Measurements from ENCODE around the gene PRRC1. TPM values are rescaled to one million over a fixed set of nuclear protein-coding genes. Genes with fewer than 3 reads are reported as not detected.

PRRC1 gene
- total RNA-seq, 2 donors from 2014 or later: 25.1 to 29.1 TPM

- 69 to 77% methylated on average over 9 of the region's 9 CpGs for WGBS, 2 donors
- H3K36me3 ChIP-seq (replicated peaks in 1 of 2; ENCODE audit: insufficient read depth in 1 of 2, low read depth in 2 of 2): no peaks in the 10 kb centered on the region
- ATAC-seq (no peak), DNase-seq (no peak)
- intact Hi-C loops (cut with DNase I): no loop called here
- no peak overlapping the region for H3K4me3 ChIP-seq
- no peaks in the 10 kb centered on the region for H3K27me3 ChIP-seq
- TF ChIP-seq POLR2A (IDR thresholded peaks at IDR 0.05): no peak
- H3K27ac ChIP-seq: no peak overlapping the region
- H3K4me1 ChIP-seq: peaks cover 7% of the 10 kb centered on the region
- no peaks in the 10 kb centered on the region for H3K9me3 ChIP-seq
Observed at GRCh38 chr5:127595484-127596368, 78.3 kb downstream of the PRRC1 start.

DNA sequence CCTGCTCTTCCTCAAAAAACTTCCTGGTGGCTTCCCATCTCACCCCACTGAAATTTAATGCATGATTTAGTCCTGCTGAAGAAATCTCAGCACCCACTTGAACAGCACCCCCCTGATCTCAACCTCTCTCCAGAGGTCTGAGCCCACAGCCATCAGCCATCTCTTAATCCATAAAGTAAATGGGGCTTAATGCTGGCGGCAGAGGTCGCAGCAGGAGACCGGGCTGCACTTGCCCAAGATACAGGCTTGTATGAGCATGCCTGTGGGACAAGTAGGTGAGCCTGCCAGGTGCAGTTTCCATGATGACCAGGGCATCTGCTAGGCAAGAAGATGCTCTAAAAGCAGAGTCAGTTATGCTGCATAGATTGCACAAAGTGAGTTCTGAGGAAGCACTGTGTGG, 79.1 kb downstream of the PRRC1 start:
- H3K9me3 ChIP-seq: no peaks in the 10 kb centered on the region
- intact Hi-C loops (cut with DNase I): no loop called here

GRCh38 chr5:127599320-127599719, 81.9 kb downstream of the PRRC1 start:
- ATAC-seq (no peak), DNase-seq (no peak)
- TF ChIP-seq CTCF (IDR thresholded peaks at IDR 0.05) (no peak), POLR2A (IDR thresholded peaks at IDR 0.05) (no peak)
- Histone ChIP-seq H3K27ac (no peak overlapping the region), H3K27me3 (no peaks in the 10 kb centered on the region), H3K9me3 (no peaks in the 10 kb centered on the region), H3K4me3 (no peak overlapping the region), H3K36me3 (replicated peaks in 1 of 2; ENCODE audit: insufficient read depth in 1 of 2, low read depth in 2 of 2) (no peaks in the 10 kb centered on the region), H3K4me1 (peaks cover 7% of the 10 kb centered on the region)
- 73 to 79% methylated on average over 3 of the region's 3 CpGs for WGBS, 2 donors
- intact Hi-C loops (cut with DNase I): no loop called here

More for the DNA sequence above, 79.1 kb downstream of the PRRC1 start:
- no peaks in the 10 kb centered on the region for H3K27me3 ChIP-seq
- no peak for TF ChIP-seq POLR2A (IDR thresholded peaks at IDR 0.05)
- no peak for TF ChIP-seq CTCF (IDR thresholded peaks at IDR 0.05)
- ATAC-seq: no peak
- 90 to 96% methylated on average over 3 of the region's 3 CpGs for WGBS, 2 donors
- DNase-seq: no peak
- H3K4me3 ChIP-seq: no peak overlapping the region
- no peaks in the 10 kb centered on the region for H3K36me3 ChIP-seq (replicated peaks in 1 of 2; ENCODE audit: insufficient read depth in 1 of 2, low read depth in 2 of 2)
- no peak overlapping the region for H3K27ac ChIP-seq
- peaks cover 7% of the 10 kb centered on the region for H3K4me1 ChIP-seq

DNA sequence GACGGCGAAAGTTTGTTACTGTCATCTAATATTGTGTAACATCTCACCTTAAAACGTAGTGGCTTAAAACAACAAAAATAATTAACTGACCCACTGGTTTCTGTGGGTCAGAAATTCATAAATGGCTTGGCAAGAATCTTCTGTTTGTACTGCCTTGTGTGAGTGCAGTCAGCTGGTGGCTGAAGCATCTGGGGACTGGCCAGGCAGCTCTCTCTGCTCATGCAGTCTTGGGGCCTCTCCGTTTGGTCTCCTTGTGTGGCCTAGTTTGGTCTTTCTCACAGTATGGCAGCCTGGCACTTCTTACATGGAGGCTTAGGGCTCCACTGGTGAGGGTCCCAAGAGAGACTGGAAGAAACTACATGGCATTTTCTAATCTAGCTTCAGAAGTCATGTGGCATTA, 82.4 kb downstream of the PRRC1 start:
- DNase-seq (peak in 3 of 4 donors; percentile 19 to 32 (median 26)), ATAC-seq (peak; percentile 53)
- H3K4me1 ChIP-seq: peaks cover 7% of the 10 kb centered on the region
- TF ChIP-seq CTCF (IDR thresholded peaks at IDR 0.05) (no peak), POLR2A (IDR thresholded peaks at IDR 0.05) (no peak)
- no peaks in the 10 kb centered on the region for H3K27me3 ChIP-seq
- no peak overlapping the region for H3K4me3 ChIP-seq
- intact Hi-C loops (cut with DNase I): no loop called here
- H3K36me3 ChIP-seq (replicated peaks in 1 of 2; ENCODE audit: insufficient read depth in 1 of 2, low read depth in 2 of 2): no peaks in the 10 kb centered on the region
- WGBS, 2 donors: 47 to 48% methylated on average over 4 of the region's 4 CpGs
- H3K27ac ChIP-seq: no peak overlapping the region
- H3K9me3 ChIP-seq: no peaks in the 10 kb centered on the region

DNA sequence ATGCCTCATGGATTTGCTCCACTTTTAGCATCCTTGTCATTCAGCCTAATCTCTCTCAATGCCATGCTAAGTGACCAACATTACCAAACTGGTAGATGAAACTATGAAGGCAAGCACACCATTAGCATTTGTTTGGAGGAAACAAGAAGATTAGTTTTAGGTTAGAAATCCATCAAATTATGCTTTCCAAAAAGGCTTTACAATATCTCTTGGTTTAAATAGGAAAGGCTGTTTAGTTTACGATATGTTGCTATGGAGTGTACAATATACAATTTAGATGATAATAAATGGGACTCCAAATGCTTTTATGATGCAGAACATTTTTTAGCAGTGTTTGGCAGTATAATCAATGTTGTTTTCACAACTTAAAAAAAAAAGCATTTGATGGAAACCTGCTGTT, 83.7 kb downstream of the PRRC1 start:
- TF ChIP-seq POLR2A (IDR thresholded peaks at IDR 0.05): no peak
- no peak for TF ChIP-seq CTCF (IDR thresholded peaks at IDR 0.05)
- WGBS, 2 donors: 90 to 96% methylated on average over 1 of the region's 1 CpG

More for the DNA sequence above, 83.7 kb downstream of the PRRC1 start:
- Histone ChIP-seq H3K36me3 (replicated peaks in 1 of 2; ENCODE audit: insufficient read depth in 1 of 2, low read depth in 2 of 2) (no peaks in the 10 kb centered on the region), H3K4me3 (no peak overlapping the region), H3K9me3 (no peaks in the 10 kb centered on the region), H3K27me3 (no peaks in the 10 kb centered on the region), H3K27ac (no peak overlapping the region), H3K4me1 (peaks cover 7% of the 10 kb centered on the region)
- DNase-seq: no peak
- no peak for ATAC-seq
- intact Hi-C loops (cut with DNase I): no loop called here

Data from body of pancreas (tissue), 4 donors.